Colonic mucosa (tissue), 4 donors: ENCODE data around the gene PRDM12. TPM values are rescaled to one million over a fixed set of nuclear protein-coding genes. Genes with fewer than 3 reads are reported as not detected.

Experiments
- DNase-seq: peaks from one replicate; pipeline ENCODE4 v3.0.0-alpha.2; 2020
- H3K27ac ChIP-seq: fragments of 200-600 bp; one replicate; pipeline ENCODE4 v1.8.0; 2021
- H3K27me3 ChIP-seq: fragments of 200-600 bp; one replicate; pipeline ENCODE4 v1.8.0; 2021
- H3K36me3 ChIP-seq: fragments of 200-600 bp; one replicate; pipeline ENCODE4 v1.8.0; 2021
- H3K4me1 ChIP-seq: fragments of 200-600 bp; one replicate; pipeline ENCODE4 v1.8.0; 2021; ENCODE audit warnings: mild to moderate bottlenecking
- H3K4me3 ChIP-seq: fragments of 200-600 bp; one replicate; pipeline ENCODE4 v1.8.0; 2021
- H3K9ac ChIP-seq, 2 donors: one replicate each; pipeline ENCODE4 v1.7.0; 2013; ENCODE audit warnings: control low read depth in 2 of 2, low read depth in 2 of 2, low read length in 2 of 2
- H3K9me3 ChIP-seq: fragments of 200-600 bp; one replicate; pipeline ENCODE4 v1.8.0; 2021
- intact Hi-C: fragments of 100-400 bp; cut with DNase I; formaldehyde crosslinking; loops from one replicate; pipeline ENCODE4 v1.14.1; 2022
- total RNA-seq, 2 donors: library from RNA; stranded (reverse); fragmentation: NEBNext Ultra II Directional in 1 of 2; extraction: Animal tissue kit (Norgen Biotek cat#: 25700) in 1 of 2; gene quantifications; one replicate each; pipeline ENCODE4 v1.2.1, GENCODE V29; 2021
- TF ChIP-seq, protein P1 (sequence below): fragments of 200-600 bp; IDR thresholded peaks from one replicate; pipeline ENCODE4 v1.8.0; 2022; ENCODE audit warnings: antibody characterized with exemption, mild to moderate bottlenecking
- donor health status: healthy.
- donor health status: DM: no; HTN: no; CAD: no.
- donor health status: DM: no; HTN: no; CAD: no.

PRDM12 gene
- total RNA-seq, 2 donors from 2014 or later: not detected

DNA sequence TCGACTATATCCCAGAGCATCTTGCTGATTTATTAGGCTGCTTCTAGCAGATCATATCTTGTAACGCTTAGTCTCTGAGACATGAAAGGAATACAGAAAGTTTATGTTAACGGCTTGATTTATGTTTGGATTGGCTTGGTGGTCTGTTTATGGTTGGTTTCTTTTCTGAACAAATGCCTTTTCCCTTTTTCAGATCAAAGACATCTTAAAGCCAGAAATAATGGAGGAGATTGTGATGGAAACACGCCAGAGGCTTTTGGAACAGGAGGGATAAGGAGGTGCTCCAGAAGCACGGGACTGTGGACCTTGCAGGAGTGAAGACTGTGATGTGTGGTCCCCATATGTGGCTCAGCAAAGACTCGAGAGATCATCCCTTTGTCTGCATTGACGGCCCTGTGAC is 39.1 kb downstream of the PRDM12 start:
- no peaks in the 10 kb centered on the region for H3K27me3 ChIP-seq
- DNase-seq: no peak
- no peaks in the 10 kb centered on the region for H3K4me1 ChIP-seq
- peaks cover 6% of the 10 kb centered on the region for H3K36me3 ChIP-seq
- intact Hi-C loops: loop anchor here (5.0 kb wide), 3 partner anchors 239 to 344 kb away; no protein-coding TSS in a partner anchor
- no peak overlapping the region for H3K4me3 ChIP-seq
- H3K9ac ChIP-seq: no peak overlapping the region
- TF ChIP-seq, protein P1, sequence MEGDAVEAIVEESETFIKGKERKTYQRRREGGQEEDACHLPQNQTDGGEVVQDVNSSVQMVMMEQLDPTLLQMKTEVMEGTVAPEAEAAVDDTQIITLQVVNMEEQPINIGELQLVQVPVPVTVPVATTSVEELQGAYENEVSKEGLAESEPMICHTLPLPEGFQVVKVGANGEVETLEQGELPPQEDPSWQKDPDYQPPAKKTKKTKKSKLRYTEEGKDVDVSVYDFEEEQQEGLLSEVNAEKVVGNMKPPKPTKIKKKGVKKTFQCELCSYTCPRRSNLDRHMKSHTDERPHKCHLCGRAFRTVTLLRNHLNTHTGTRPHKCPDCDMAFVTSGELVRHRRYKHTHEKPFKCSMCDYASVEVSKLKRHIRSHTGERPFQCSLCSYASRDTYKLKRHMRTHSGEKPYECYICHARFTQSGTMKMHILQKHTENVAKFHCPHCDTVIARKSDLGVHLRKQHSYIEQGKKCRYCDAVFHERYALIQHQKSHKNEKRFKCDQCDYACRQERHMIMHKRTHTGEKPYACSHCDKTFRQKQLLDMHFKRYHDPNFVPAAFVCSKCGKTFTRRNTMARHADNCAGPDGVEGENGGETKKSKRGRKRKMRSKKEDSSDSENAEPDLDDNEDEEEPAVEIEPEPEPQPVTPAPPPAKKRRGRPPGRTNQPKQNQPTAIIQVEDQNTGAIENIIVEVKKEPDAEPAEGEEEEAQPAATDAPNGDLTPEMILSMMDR: no peak
- H3K9me3 ChIP-seq: no peaks in the 10 kb centered on the region
- no peak overlapping the region for H3K27ac ChIP-seq

- H3K9me3 ChIP-seq: no peaks in the 10 kb centered on the region
- H3K27me3 ChIP-seq: no peaks in the 10 kb centered on the region
- peak; percentile 70 for DNase-seq
- no peak overlapping the region for H3K4me3 ChIP-seq
- H3K36me3 ChIP-seq: peaks cover 6% of the 10 kb centered on the region
- no peak overlapping the region for H3K9ac ChIP-seq
- peaks cover 4% of the 10 kb centered on the region for H3K4me1 ChIP-seq
- intact Hi-C loops: loop anchor here (5.0 kb wide), 1 partner anchor 65 kb away; no protein-coding TSS in a partner anchor
- H3K27ac ChIP-seq: no peak overlapping the region
- TF ChIP-seq, protein P1: peak; percentile 82
These were observed 43.0 kb downstream of the PRDM12 start for GRCh38 chr9:130707225-130707976.

DNA sequence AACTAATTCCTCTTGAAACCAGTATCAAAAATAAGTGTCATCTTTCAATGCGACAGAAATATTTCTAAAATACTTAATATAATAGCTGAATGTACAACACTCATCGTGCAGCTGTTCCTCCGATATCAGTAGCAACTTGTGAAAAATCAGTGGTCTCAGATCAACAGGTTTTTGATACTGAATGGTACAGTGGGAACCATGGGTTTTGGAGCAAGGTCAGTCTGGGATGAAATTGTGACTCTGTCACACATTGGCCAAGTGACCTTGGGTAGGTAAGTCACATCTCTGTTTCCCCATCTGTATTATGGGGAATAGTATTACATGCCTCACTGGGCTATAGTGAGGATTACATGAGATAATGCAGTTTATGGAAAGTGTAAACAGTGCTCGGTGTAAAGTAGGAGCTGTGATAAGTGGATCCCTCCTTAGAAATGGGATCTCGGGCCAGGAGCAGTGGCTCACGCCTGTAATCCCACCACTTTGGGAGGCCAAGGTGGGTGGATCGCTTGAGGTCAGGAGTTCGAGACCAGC is 46.5 kb downstream of the PRDM12 start:
- no peak overlapping the region for H3K4me3 ChIP-seq
- peak overlapping the region in 1 of 2 donors; percentile 19 for H3K9ac ChIP-seq
- intact Hi-C loops: no loop called here

GRCh38 chr9:130711469-130711868 is 47.1 kb downstream of the PRDM12 start:
- intact Hi-C loops: no loop called here
- no peaks in the 10 kb centered on the region for H3K9me3 ChIP-seq
- no peak overlapping the region for H3K4me3 ChIP-seq

More for the DNA sequence above, 46.5 kb downstream of the PRDM12 start:
- no peaks in the 10 kb centered on the region for H3K36me3 ChIP-seq
- no peaks in the 10 kb centered on the region for H3K27me3 ChIP-seq
- no peak for DNase-seq
- TF ChIP-seq, protein P1: no peak
- no peaks in the 10 kb centered on the region for H3K9me3 ChIP-seq
- H3K27ac ChIP-seq: no peak overlapping the region
- peaks cover 4% of the 10 kb centered on the region for H3K4me1 ChIP-seq

GRCh38 chr9:130712564-130713285 is 48.3 kb downstream of the PRDM12 start:
- peaks cover 4% of the 10 kb centered on the region for H3K4me1 ChIP-seq
- H3K9ac ChIP-seq: peak overlapping the region; percentile 88 to 93
- TF ChIP-seq, protein P1: no peak
- peak; percentile 98 for DNase-seq
- peak overlapping the region; percentile 99 for H3K4me3 ChIP-seq
- intact Hi-C loops: no loop called here
- no peaks in the 10 kb centered on the region for H3K27me3 ChIP-seq
- H3K27ac ChIP-seq: peak overlapping the region; percentile 99
- no peaks in the 10 kb centered on the region for H3K9me3 ChIP-seq
- H3K36me3 ChIP-seq: no peaks in the 10 kb centered on the region

More at GRCh38 chr9:130711469-130711868, 47.1 kb downstream of the PRDM12 start:
- H3K27ac ChIP-seq: no peak overlapping the region
- TF ChIP-seq, protein P1: no peak
- peaks cover 4% of the 10 kb centered on the region for H3K4me1 ChIP-seq
- H3K27me3 ChIP-seq: no peaks in the 10 kb centered on the region
- peak overlapping the region in 1 of 2 donors; percentile 17 for H3K9ac ChIP-seq
- H3K36me3 ChIP-seq: no peaks in the 10 kb centered on the region
- no peak for DNase-seq
